ENCODE results near the gene GABRR3. TPM values are rescaled to one million over a fixed set of nuclear protein-coding genes. Genes with fewer than 3 reads are reported as not detected.

The GABRR3 gene
- total RNA-seq, 2 donors from 2014 or later = not detected

GRCh38 chr3:98008855-98009254 lies 26.3 kb downstream of the GABRR3 start:
- Histone ChIP-seq H3K36me3 (no peaks in the 10 kb centered on the region), H3K27ac (no peak overlapping the region), H3K4me3 (no peak overlapping the region), H3K4me1 (ENCODE audit: control insufficient read depth in 1 of 2, low read depth in 2 of 2) (no peaks in the 10 kb centered on the region), H3K27me3 (replicated peaks; ENCODE audit: insufficient read depth) (no peaks in the 10 kb centered on the region), H3K9me3 (no peaks in the 10 kb centered on the region)
- ATAC-seq (ENCODE audit: insufficient number of reproducible peaks, low FRiP score, low read depth) = no peak
- DNase-seq (ENCODE audit: low spot score) = no peak
- TF ChIP-seq CTCF (IDR thresholded peaks at IDR 0.05) = no peak

GRCh38 chr3:98005438-98005837 lies 29.7 kb downstream of the GABRR3 start:
- no peaks in the 10 kb centered on the region for H3K27me3 ChIP-seq (replicated peaks; ENCODE audit: insufficient read depth)
- H3K4me1 ChIP-seq (ENCODE audit: control insufficient read depth in 1 of 2, low read depth in 2 of 2) = no peaks in the 10 kb centered on the region
- no peak overlapping the region for H3K27ac ChIP-seq
- H3K36me3 ChIP-seq = no peaks in the 10 kb centered on the region
- DNase-seq (ENCODE audit: low spot score) = no peak
- H3K9me3 ChIP-seq = no peaks in the 10 kb centered on the region
- no peak for TF ChIP-seq CTCF (IDR thresholded peaks at IDR 0.05)
- ATAC-seq (ENCODE audit: insufficient number of reproducible peaks, low FRiP score, low read depth) = no peak
- H3K4me3 ChIP-seq = no peak overlapping the region

GRCh38 chr3:98004721-98005120 lies 30.4 kb downstream of the GABRR3 start:
- H3K9me3 ChIP-seq = no peaks in the 10 kb centered on the region
- no peak for TF ChIP-seq CTCF (IDR thresholded peaks at IDR 0.05)
- H3K27ac ChIP-seq = no peak overlapping the region
- ATAC-seq (ENCODE audit: insufficient number of reproducible peaks, low FRiP score, low read depth) = no peak
- DNase-seq (ENCODE audit: low spot score) = no peak
- no peak overlapping the region for H3K4me3 ChIP-seq
- no peaks in the 10 kb centered on the region for H3K27me3 ChIP-seq (replicated peaks; ENCODE audit: insufficient read depth)
- H3K36me3 ChIP-seq = no peaks in the 10 kb centered on the region
- no peaks in the 10 kb centered on the region for H3K4me1 ChIP-seq (ENCODE audit: control insufficient read depth in 1 of 2, low read depth in 2 of 2)

GRCh38 chr3:98003306-98003969 lies 31.7 kb downstream of the GABRR3 start:
- TF ChIP-seq CTCF (IDR thresholded peaks at IDR 0.05) = no peak
- ATAC-seq (ENCODE audit: insufficient number of reproducible peaks, low FRiP score, low read depth) (no peak), DNase-seq (ENCODE audit: low spot score) (no peak)
- no peaks in the 10 kb centered on the region for H3K4me1 ChIP-seq (ENCODE audit: control insufficient read depth in 1 of 2, low read depth in 2 of 2)
- H3K27ac ChIP-seq = no peak overlapping the region
- H3K9me3 ChIP-seq = no peaks in the 10 kb centered on the region
- no peaks in the 10 kb centered on the region for H3K27me3 ChIP-seq (replicated peaks; ENCODE audit: insufficient read depth)
- H3K4me3 ChIP-seq = no peak overlapping the region
- no peaks in the 10 kb centered on the region for H3K36me3 ChIP-seq

GRCh38 chr3:98002717-98003116 lies 32.4 kb downstream of the GABRR3 start:
- no peak overlapping the region for H3K27ac ChIP-seq
- no peaks in the 10 kb centered on the region for H3K36me3 ChIP-seq
- H3K9me3 ChIP-seq = no peaks in the 10 kb centered on the region
- DNase-seq (ENCODE audit: low spot score) = no peak
- no peak for ATAC-seq (ENCODE audit: insufficient number of reproducible peaks, low FRiP score, low read depth)
- no peak for TF ChIP-seq CTCF (IDR thresholded peaks at IDR 0.05)
- H3K4me3 ChIP-seq = no peak overlapping the region
- no peaks in the 10 kb centered on the region for H3K27me3 ChIP-seq (replicated peaks; ENCODE audit: insufficient read depth)
- no peaks in the 10 kb centered on the region for H3K4me1 ChIP-seq (ENCODE audit: control insufficient read depth in 1 of 2, low read depth in 2 of 2)

Data from thoracic aorta (tissue), 2 donors.